Activated effector memory CD4-positive, alpha-beta T cell treated with anti-CD3 and anti-CD28 coated beads, Interleukin-2, amount 50 U/mL, for 16 hours (primary cell): Measurements from ENCODE around the gene PLXNA1.

Source experiments
- DNase-seq: peaks from one replicate; pipeline ENCODE4 v3.0.0-alpha.2; 2020

PLXNA1 gene

DNA sequence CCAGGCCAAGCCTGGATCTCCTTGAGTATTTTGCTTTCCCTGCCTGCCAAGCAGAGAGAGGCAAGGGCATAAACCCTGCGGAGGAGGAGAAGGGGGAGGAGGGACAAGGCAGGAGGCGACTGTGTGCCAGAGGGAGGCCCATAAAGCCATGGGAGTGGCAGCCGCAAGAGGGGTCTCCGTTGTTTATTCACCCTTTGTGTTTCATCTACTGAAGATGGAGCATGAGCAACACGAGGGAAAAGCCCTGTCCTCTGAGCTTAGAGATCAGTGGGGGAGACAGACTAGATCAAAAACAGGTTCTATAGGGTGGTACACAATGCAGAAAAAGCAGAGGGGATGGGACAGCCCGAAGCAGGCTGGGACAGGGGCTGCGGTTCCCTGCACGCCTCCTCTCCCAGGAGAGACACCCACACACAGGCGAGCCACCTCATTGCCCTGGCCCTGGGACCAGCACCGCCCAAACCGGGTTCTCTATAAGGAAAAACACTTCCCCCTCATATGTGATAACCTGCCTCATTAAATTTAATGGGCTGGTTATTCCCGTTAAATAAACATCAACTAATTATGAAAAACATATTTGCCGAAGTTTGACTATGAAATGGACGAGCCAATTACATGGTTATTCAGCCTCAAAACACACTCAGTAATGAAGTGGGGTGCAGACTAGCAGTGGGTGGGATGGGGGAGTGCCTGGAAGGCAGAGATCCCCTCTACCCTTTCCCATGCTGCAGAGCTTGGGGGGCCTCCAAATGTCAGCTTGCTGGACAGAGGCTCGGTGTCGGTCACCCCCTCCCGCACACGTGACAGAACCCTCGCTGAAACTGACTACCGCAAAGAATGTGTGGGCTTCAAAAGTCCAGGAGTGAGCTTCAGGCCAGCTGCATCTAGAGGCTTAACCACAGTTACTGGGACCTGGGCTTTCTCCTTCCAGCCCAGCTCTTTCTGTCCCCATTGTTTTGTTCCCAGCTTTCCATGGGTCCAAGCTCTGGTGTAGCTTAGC is 14.2 kb upstream of the PLXNA1 start:
- DNase-seq = no peak

DNA sequence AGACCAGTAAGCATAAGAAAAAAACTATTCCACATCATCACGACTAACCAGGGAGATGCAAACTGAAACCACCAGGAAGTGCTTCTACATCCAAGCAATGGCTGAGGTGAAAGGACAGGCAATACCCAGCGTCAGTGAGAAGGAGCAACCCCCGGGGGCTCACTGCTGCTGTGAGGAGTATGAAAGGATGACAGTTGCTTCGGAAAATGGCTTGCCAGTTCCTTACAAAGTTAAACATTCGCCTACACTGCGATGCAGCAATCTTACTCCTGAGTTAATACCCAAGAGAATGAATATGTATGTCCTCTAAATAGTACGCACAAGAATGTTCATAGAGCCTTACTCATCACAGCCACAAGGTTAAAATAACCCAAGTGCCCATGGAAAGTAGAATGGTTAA is 13.3 kb upstream of the PLXNA1 start:
- DNase-seq = no peak

DNA sequence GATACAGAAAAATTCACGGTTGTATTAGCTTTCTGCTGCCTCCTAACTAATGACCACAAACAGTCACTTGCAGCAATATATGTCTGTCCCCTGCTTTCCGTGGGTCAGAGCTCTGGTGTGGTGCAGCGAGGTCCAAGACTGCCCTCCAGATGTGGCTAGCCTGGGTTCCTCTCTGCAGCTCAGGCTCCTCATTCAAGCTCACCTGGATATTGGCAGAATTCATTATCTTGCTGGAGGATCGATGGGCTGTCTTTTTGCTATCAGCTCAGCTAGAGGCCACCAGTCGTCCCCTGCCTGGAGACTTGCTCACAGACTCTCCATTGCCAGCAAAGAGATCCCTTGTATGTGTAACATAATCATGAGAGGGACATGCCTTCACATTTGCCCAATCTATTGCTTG is 12.8 kb upstream of the PLXNA1 start:
- no peak for DNase-seq

DNA sequence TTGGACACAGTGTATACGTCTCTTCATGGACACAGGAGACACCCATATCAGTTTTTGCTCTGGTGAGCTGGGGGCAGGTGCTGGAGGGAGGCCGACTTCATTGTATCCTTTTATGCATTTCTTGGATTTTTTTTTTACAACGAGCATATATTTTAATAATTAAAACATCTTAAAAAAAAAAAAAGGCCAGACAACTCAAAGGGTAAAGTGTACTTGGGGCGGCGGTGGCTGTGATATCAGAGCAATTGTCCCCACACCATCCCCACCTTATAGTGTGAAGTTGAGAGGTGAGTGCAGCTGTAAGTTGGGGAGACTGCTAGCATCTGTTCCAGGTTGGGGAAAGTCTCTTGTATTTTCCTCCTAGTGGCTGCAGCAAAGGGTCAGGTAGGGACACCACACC is 12.0 kb upstream of the PLXNA1 start:
- no peak for DNase-seq

DNA sequence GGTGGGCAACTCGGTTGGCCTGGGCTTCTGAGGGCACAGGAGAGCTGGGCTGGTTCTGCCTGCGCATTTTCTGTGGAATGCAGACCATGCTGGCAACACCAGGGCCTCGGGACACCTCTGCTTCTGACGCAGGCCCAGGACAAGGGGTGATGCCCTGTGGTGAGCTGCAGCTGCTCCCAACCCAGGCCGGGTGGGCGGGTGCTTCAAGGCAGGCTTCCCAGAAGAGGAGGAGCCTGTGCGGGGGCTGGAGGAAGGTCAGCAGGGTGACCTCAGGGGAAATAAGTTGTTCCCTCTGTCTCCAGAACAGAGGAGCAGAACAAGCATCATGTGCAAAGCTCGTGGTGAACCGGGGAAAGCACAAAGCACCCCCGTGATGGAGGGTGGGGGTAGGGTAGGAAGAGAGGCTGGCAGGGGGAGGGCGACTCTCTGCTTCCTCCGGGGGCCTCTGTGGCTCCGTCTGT is 11.0 kb upstream of the PLXNA1 start:
- DNase-seq = no peak

DNA sequence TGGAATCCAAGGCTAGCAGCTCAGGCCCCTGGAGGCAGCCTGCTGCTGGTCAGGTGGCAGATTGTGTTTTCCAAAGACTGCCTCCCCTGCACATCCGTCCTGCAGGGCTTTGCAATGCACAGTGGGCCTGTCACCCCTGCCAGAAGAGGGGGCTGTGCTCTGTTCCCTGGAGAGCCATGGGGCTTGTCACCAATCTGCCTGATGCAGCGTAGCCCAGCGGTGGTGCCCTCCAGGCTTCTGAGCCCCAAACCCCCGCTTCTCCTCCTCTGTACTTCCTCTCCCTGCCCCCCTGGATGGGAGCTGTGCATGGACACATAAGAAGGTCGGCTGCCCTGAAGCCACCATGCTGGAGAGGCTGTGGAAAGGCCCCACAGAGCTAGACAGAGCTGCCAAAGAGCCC is 10.0 kb upstream of the PLXNA1 start:
- DNase-seq = no peak

- no peak for DNase-seq
Measured at GRCh38 chr3:126973814-126974213, 9.1 kb upstream of the PLXNA1 start.

- no peak for DNase-seq
Measured at GRCh38 chr3:126974756-126975155, 8.2 kb upstream of the PLXNA1 start.

DNA sequence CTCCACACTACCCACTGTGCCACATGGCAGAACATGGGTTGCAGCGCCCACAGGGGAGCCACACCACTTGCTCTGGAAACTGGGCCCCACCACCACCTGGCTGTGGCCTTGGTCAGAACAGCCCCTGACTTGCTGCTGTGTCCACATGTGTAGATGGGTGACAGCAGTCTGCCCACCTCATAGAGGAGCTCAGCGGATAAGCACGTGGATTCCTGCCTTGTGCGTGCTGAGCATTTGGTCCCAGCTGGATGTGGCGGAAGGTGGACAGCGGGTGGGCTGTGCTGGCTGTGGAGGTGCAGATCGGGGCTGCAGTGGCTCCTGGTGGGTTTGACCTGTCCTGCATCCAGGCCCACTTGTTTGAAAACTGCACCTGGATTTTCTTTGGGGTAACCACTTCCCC is 6.0 kb upstream of the PLXNA1 start:
- DNase-seq = no peak

GRCh38 chr3:126977821-126978220 is 5.1 kb upstream of the PLXNA1 start:
- no peak for DNase-seq

DNA sequence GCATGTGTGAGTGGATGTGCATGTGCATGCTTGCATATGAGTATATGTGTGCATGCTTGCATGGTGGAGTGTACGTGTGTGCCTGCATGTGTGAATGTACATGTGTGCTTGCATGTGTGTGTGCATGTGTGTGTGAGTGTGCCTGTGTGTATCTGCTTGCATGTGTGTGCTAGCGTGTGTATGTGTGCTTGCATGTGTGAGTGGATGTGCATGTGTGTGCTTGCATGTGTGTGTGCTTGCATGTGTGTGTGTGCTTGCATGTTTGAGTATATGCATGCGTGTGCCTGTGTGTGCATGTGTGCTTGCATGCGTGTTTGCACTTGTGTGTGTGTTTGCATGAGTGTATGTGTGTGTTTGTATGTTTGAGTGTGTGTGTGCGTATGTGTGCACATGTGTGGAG is 4.6 kb upstream of the PLXNA1 start:
- DNase-seq = no peak

- no peak for DNase-seq
Measured at GRCh38 chr3:126979046-126979628, 3.8 kb upstream of the PLXNA1 start.

GRCh38 chr3:126980266-126980811 is 2.6 kb upstream of the PLXNA1 start:
- no peak for DNase-seq

DNA sequence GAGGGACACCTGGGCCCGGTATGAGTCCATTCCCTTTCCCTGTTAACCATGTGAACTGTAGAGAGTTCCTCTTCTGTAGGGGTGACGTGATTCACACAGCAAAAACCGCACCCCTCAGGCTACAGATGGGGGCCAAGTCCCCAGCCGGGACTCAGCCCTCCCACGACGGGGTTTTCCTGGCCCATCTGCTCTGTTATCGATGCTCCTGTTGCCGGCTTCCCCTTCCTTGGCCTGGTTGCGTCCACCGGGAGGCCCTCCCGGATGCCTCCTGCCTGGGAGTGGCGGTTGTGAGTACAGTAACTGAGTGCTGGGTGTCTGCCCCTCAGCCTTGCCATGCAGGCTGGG is 817 bp upstream of the PLXNA1 start:
- DNase-seq = peak; percentile 89

DNA sequence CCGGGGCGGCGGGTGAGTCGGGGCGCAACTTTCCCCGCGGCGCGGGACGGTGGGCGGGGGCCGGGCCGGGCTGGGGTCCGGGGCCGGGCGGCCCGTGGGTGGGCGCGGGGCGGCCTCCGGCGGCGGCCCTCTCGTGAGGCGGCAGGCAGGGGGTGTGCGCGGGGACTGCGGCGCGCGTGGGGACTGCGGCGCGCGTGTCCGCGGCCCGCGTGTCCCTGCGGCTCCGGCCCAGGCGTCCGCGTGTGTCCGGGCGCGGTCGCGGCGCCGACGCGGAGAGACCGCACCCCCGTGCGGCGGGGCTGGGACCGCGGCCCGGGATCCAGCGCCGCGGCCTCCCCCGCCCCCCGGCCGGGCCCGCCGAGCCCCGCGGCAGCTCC is 349 bp downstream of the PLXNA1 start:
- no peak for DNase-seq

DNA sequence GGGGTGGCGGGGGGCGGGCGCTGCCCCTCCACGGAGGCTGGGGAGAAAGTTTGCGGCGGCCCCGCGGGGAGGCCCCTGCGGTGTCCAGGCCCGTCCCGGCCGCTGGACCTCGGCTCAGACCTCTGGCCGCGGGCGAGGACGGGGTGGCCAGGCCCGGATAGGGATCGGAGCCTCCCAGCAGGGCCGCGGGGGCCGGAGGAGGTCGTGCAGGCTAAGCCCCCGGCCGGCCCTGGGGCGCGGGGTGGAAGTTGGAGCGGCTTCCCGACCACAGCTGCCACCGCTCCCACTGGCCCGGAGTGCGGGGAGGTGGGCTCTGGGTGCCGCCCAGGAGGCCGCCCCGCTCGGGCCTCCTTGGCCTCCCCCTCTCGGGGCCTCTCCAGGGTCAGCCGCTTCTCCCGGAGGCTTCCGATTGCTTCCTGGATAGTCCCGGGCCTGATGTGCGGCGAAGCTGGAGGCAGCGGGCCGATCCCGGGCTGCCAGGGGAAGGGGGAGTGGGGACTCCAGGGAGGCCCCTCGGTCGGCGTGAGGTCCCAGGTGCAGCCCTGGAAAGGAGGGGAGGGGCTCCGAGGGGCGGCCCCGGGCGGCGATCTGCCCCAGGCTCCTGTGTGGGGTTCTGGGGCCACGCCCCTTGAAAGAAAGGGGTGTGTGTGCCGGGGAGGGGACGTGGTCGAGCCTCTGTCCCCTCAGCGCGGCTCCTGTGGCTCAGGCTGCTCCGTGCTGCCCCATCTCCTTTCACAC is 907 bp downstream of the PLXNA1 start:
- peak; percentile 77 for DNase-seq

GRCh38 chr3:126984391-126985131 is 1.6 kb downstream of the PLXNA1 start:
- DNase-seq = no peak

DNA sequence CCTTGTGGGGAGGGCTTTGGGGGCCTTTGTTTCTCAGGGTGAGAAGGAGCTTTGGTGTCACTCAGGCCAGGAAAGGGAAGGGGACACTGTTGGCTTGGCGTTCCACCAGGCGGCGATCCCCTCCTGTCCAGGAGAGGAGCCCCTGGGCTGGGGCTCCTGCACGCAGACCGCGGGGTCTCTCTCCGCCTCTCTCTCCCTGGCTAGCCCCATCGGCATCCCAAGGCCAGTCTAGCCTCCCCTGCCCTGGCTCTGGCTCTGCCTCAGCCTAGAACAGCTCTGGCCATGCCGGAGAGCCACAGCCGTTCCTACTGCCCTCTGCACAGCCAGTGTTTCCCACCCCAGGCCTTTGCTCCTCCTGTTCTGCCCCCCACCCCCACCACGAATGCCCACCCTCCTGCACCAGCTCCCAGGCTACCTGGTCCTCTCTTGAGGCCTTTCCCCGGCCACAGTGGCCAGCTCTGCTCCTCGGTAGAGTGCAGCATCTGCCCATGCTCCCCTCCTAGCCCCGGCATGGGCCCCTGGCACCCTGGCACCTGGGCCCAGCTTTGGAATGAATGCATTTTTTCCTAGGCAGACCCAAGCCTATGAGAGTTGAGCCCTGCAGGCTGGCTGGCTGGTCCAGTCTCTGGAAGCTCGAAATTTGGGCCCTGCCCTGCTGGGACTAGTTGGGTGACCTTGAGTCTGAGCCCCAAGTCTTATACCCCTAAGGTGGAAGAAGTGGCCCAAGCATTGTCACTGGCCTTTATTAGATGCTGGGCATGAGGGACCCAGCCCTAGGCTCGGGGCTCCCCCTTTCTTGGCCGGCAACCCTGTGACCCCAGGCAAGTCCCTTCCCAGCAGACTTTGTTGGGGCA is 2.4 kb downstream of the PLXNA1 start:
- DNase-seq = no peak

DNA sequence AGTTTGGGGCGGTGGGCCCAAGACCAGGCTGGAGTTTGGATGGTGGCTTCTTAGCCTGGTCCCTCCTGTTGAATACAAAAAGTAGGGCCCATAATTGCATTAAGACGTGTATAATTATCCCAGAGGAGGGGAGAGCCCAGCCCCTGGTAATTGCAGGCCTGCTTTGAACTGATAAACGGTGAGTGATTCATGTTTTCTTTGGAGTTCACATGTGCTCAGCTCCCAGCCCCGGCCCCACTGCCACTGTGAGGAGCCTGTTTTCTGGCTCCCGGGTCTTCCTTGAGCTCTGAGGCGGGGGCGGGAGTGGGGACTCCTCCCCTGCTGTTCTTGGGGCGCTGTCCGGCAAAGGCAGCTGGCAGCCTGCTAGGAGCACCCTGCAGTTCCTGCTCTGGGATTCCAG is 3.1 kb downstream of the PLXNA1 start:
- DNase-seq = no peak

DNA sequence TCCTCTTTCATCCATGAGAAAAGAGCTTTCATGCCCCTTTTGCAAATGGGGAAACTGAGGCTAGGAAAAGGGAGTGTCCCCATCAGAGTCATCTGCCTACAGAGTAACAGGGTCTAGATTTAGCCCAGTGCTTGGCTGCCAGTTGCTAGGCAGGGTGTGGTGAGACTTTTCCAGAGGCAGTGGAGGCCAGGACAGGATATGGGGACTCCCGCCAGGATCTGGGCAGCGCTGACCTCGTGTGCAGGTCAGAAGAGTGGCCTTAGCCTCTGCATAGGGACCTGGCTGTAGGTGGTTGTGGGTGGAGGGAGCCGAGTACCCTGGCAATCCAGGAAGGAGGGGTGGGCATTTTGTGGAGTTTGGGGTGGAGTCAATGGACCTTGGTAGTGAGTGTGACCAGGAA is 4.2 kb downstream of the PLXNA1 start:
- no peak for DNase-seq

DNA sequence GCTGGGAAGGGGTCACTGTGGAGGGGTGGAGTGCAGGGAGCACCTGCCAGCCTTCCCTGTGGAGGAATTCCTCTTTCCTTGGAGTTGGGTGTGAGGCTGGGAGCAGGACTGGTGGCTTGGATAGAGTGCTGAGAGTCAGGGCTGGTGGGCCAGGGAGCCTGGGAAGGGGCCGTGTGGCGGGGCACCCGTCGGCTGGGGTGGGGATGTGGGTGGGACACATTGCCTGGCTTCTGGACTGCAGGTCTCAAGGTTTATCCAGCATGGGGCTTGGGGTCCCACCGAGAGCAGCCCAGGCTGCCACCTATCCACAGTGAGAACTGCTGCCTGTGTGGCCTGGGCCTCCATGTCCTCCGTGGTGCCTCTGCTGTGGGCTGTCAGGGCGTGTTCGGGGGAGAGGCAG is 4.7 kb downstream of the PLXNA1 start:
- DNase-seq = no peak
